Measurements from ENCODE around the gene KRTAP12-2. TPM values are rescaled to one million over a fixed set of nuclear protein-coding genes. Genes with fewer than 3 reads are reported as not detected.
A peak's percentile ranks its signal among the peaks of the same experiment; 100 is the strongest.

KRTAP12-2 gene
- total RNA-seq, 1 donor from 2014 or later, result not detected

- peak; percentile 21 for TF ChIP-seq CTCF (conservative IDR thresholded peaks at IDR 0.05)
- peak; percentile 69 for DNase-seq (ENCODE audit: extremely low spot score, unreplicated experiment)
- peaks cover 93% of the 10 kb centered on the region for H3K27me3 Mint-ChIP-seq
Measured at GRCh38 chr21:44711327-44712202, 44.8 kb upstream of the KRTAP12-2 start, which contains the start of gene TSPEAR. TSS of gene TSPEAR (minus strand) at chr21:44711572. CDS start at chr21:44711514, 58 bp downstream.

GRCh38 chr21:44710756-44711326 lies 44.1 kb upstream of the KRTAP12-2 start:
- Mint-ChIP-seq H3K9me3 (no peaks in the 10 kb centered on the region), H3K4me3 (peak overlapping the region; percentile 81), H3K27ac (peak overlapping the region; percentile 34), H3K4me1 (ENCODE audit: unreplicated experiment) (peaks cover 12% of the 10 kb centered on the region), H3K36me3 (no peaks in the 10 kb centered on the region), H3K27me3 (peaks cover 96% of the 10 kb centered on the region)
- DNase-seq (ENCODE audit: extremely low spot score, unreplicated experiment), result peak; percentile 62
- TF ChIP-seq CTCF (conservative IDR thresholded peaks at IDR 0.05), result no peak

More at GRCh38 chr21:44711327-44712202, 44.8 kb upstream of the KRTAP12-2 start, which contains the start of gene TSPEAR:
- Mint-ChIP-seq H3K4me3 (peak within 1 kb of the TSS; percentile 81), H3K4me1 (ENCODE audit: unreplicated experiment) (peaks cover 12% of the 10 kb centered on the region), H3K27ac (peak within 1 kb of the TSS; percentile 34), H3K36me3 (no peaks in the 10 kb centered on the region), H3K9me3 (no peaks in the 10 kb centered on the region)

GRCh38 chr21:44710294-44710665 lies 43.6 kb upstream of the KRTAP12-2 start:
- TF ChIP-seq CTCF (conservative IDR thresholded peaks at IDR 0.05), result no peak
- peak; percentile 48 for DNase-seq (ENCODE audit: extremely low spot score, unreplicated experiment)
- no peaks in the 10 kb centered on the region for H3K9me3 Mint-ChIP-seq
- H3K36me3 Mint-ChIP-seq, result no peaks in the 10 kb centered on the region
- H3K4me3 Mint-ChIP-seq, result peak overlapping the region; percentile 81
- H3K27me3 Mint-ChIP-seq, result peaks cover 96% of the 10 kb centered on the region
- no peak overlapping the region for H3K27ac Mint-ChIP-seq
- H3K4me1 Mint-ChIP-seq (ENCODE audit: unreplicated experiment), result peaks cover 12% of the 10 kb centered on the region

DNA sequence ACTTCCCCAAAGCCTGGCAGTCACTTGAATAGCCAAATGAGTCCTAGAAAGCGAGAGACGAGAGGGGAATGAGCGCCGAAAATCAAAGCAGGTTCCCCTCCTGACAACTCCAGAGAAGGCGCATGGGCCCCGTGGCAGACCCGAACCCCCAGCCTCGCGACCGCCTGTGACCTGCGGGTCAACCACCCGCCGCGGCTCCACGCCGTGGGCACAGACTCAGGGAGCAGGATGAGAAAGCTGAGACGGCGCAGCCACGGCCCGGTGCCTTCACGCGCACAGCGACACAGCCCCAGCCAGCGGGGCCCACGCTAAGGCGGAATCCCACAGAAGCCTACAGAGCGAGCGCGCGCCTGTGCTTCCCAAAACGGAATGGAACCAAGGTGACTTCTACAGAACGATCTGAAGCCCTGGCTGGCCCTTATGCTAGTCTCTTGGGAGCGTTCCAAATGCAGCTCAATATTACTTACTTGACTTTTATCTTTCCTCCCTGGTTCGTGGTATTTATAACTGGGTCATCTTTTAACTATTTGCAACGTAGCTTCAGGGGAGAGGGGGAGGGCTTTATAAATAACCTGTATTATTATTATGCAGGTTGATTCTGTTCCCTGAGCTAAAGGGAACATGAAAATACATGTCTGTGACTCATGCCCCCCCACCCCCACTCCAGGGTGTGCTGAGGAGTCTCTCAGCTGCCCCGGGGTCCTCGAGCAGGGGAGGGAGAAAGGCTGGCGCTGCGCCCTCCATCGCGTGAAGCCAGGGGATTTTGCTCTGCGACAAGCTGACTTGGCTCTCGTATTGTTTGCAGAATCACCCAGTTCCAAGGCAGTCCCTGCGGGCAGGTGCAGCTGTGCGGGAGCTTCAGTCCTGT lies 42.9 kb upstream of the KRTAP12-2 start:
- no peaks in the 10 kb centered on the region for H3K9me3 Mint-ChIP-seq
- peak; percentile 67 for DNase-seq (ENCODE audit: extremely low spot score, unreplicated experiment)
- H3K4me1 Mint-ChIP-seq (ENCODE audit: unreplicated experiment), result peaks cover 9% of the 10 kb centered on the region
- H3K36me3 Mint-ChIP-seq, result no peaks in the 10 kb centered on the region
- no peak overlapping the region for H3K27ac Mint-ChIP-seq
- peak overlapping the region; percentile 29 for H3K4me3 Mint-ChIP-seq
- TF ChIP-seq CTCF (conservative IDR thresholded peaks at IDR 0.05), result no peak
- peaks cover 96% of the 10 kb centered on the region for H3K27me3 Mint-ChIP-seq

- Mint-ChIP-seq H3K27me3 (peaks cover 95% of the 10 kb centered on the region), H3K27ac (no peak overlapping the region), H3K4me1 (ENCODE audit: unreplicated experiment) (peaks cover 9% of the 10 kb centered on the region), H3K36me3 (no peaks in the 10 kb centered on the region), H3K4me3 (peak overlapping the region; percentile 29), H3K9me3 (no peaks in the 10 kb centered on the region)
- no peak for TF ChIP-seq CTCF (conservative IDR thresholded peaks at IDR 0.05)
- DNase-seq (ENCODE audit: extremely low spot score, unreplicated experiment), result peak; percentile 64
Measured at GRCh38 chr21:44708866-44709425, 42.2 kb upstream of the KRTAP12-2 start.
